Activated naive CD8-positive, alpha-beta T cell treated with anti-CD3 and anti-CD28 coated beads for 36 hours (primary cell): ENCODE data around the gene TPD52L1. TPM values are rescaled to one million over a fixed set of nuclear protein-coding genes. Genes with fewer than 3 reads are reported as not detected.
"Not testable (repeated sequence)": the region's sequence is repeated elsewhere in the genome, so short reads cannot be mapped to it uniquely, and the experiment has no call there.

Experiments used
- DNase-seq: peaks from one replicate; pipeline ENCODE4 v3.0.0; 2021
- H3K27ac Mint-ChIP-seq: one replicate; pipeline ENCODE4 v1.8.0; 2022; ENCODE audit warnings: mild to moderate bottlenecking, moderate library complexity, mixed read lengths
- H3K27me3 Mint-ChIP-seq: one replicate; pipeline ENCODE4 v1.8.0; 2022; ENCODE audit warnings: mild to moderate bottlenecking, mixed read lengths
- H3K36me3 Mint-ChIP-seq: one replicate; pipeline ENCODE4 v1.8.0; 2021; ENCODE audit warnings: mild to moderate bottlenecking, mixed read lengths
- H3K4me1 Mint-ChIP-seq: one replicate; pipeline ENCODE4 v1.8.0; 2021; ENCODE audit warnings: mixed read lengths
- H3K4me3 Mint-ChIP-seq: one replicate; pipeline ENCODE4 v1.8.0; 2022; ENCODE audit warnings: mild to moderate bottlenecking, moderate library complexity, mixed read lengths
- H3K9me3 Mint-ChIP-seq: one replicate; pipeline ENCODE4 v1.8.0; 2022; ENCODE audit warnings: mixed read lengths
- total RNA-seq, 2 experiments: library from RNA; stranded (reverse); gene quantifications; one replicate each; pipeline ENCODE4 v1.2.3, GENCODE V29; 2021

TPD52L1 gene
- total RNA-seq, 2 experiments from 2014 or later: 0.40 to 0.87 TPM

GRCh38 chr6:125157280-125157679 lies 3.7 kb downstream of the TPD52L1 start:
- H3K27me3 Mint-ChIP-seq: peaks cover 32% of the 10 kb centered on the region
- no peak for DNase-seq
- peaks cover 7% of the 10 kb centered on the region for H3K4me1 Mint-ChIP-seq
- no peak overlapping the region for H3K4me3 Mint-ChIP-seq
- no peaks in the 10 kb centered on the region for H3K36me3 Mint-ChIP-seq
- no peaks in the 10 kb centered on the region for H3K9me3 Mint-ChIP-seq
- H3K27ac Mint-ChIP-seq: no peak overlapping the region

- DNase-seq: no peak
- Mint-ChIP-seq H3K27me3 (peaks cover 28% of the 10 kb centered on the region), H3K36me3 (no peaks in the 10 kb centered on the region), H3K27ac (no peak overlapping the region), H3K4me3 (no peak overlapping the region), H3K9me3 (no peaks in the 10 kb centered on the region), H3K4me1 (peaks cover 7% of the 10 kb centered on the region)
Observed at GRCh38 chr6:125157725-125158124, 4.2 kb downstream of the TPD52L1 start.

- H3K4me3 Mint-ChIP-seq, H3K4me1 Mint-ChIP-seq, H3K36me3 Mint-ChIP-seq, H3K9me3 Mint-ChIP-seq, DNase-seq, H3K27ac Mint-ChIP-seq: not testable (repeated sequence)
- H3K27me3 Mint-ChIP-seq: peaks cover 15% of the 10 kb centered on the region
Observed at GRCh38 chr6:125163339-125163738, 9.8 kb downstream of the TPD52L1 start.

GRCh38 chr6:125163811-125164210 lies 10.2 kb downstream of the TPD52L1 start:
- no peaks in the 10 kb centered on the region for H3K4me1 Mint-ChIP-seq
- no peak overlapping the region for H3K4me3 Mint-ChIP-seq
- no peaks in the 10 kb centered on the region for H3K9me3 Mint-ChIP-seq
- no peak for DNase-seq
- H3K27me3 Mint-ChIP-seq: peaks cover 15% of the 10 kb centered on the region
- H3K36me3 Mint-ChIP-seq: no peaks in the 10 kb centered on the region
- H3K27ac Mint-ChIP-seq: no peak overlapping the region

- no peak for DNase-seq
- Mint-ChIP-seq H3K27ac (no peak overlapping the region), H3K36me3 (no peaks in the 10 kb centered on the region), H3K4me3 (no peak overlapping the region), H3K4me1 (no peaks in the 10 kb centered on the region), H3K9me3 (no peaks in the 10 kb centered on the region), H3K27me3 (peaks cover 18% of the 10 kb centered on the region)
Observed at GRCh38 chr6:125164696-125165095, 11.1 kb downstream of the TPD52L1 start.

- H3K4me3 Mint-ChIP-seq: no peak overlapping the region
- peaks cover 18% of the 10 kb centered on the region for H3K27me3 Mint-ChIP-seq
- DNase-seq: no peak
- no peak overlapping the region for H3K27ac Mint-ChIP-seq
- no peaks in the 10 kb centered on the region for H3K4me1 Mint-ChIP-seq
- H3K36me3 Mint-ChIP-seq: no peaks in the 10 kb centered on the region
- no peaks in the 10 kb centered on the region for H3K9me3 Mint-ChIP-seq
Observed at GRCh38 chr6:125165256-125165655, 11.7 kb downstream of the TPD52L1 start.

- Mint-ChIP-seq H3K36me3 (no peaks in the 10 kb centered on the region), H3K27ac (no peak overlapping the region), H3K4me1 (no peaks in the 10 kb centered on the region), H3K9me3 (no peaks in the 10 kb centered on the region), H3K4me3 (no peak overlapping the region), H3K27me3 (peaks cover 18% of the 10 kb centered on the region)
- no peak for DNase-seq
Observed at GRCh38 chr6:125165776-125166175, 12.2 kb downstream of the TPD52L1 start.

- Mint-ChIP-seq H3K27ac (no peak overlapping the region), H3K36me3 (no peaks in the 10 kb centered on the region), H3K4me3 (no peak overlapping the region), H3K9me3 (no peaks in the 10 kb centered on the region), H3K4me1 (no peaks in the 10 kb centered on the region), H3K27me3 (peaks cover 18% of the 10 kb centered on the region)
- DNase-seq: no peak
Observed at GRCh38 chr6:125166711-125167110, 13.1 kb downstream of the TPD52L1 start.

GRCh38 chr6:125167579-125167978 lies 14.0 kb downstream of the TPD52L1 start:
- no peaks in the 10 kb centered on the region for H3K4me1 Mint-ChIP-seq
- H3K36me3 Mint-ChIP-seq: no peaks in the 10 kb centered on the region
- no peak overlapping the region for H3K27ac Mint-ChIP-seq
- H3K27me3 Mint-ChIP-seq: peaks cover 22% of the 10 kb centered on the region
- H3K4me3 Mint-ChIP-seq: no peak overlapping the region
- H3K9me3 Mint-ChIP-seq: no peaks in the 10 kb centered on the region
- no peak for DNase-seq

- H3K27ac Mint-ChIP-seq: no peak overlapping the region
- no peak for DNase-seq
- H3K27me3 Mint-ChIP-seq: peaks cover 31% of the 10 kb centered on the region
- no peaks in the 10 kb centered on the region for H3K9me3 Mint-ChIP-seq
- no peak overlapping the region for H3K4me3 Mint-ChIP-seq
- no peaks in the 10 kb centered on the region for H3K4me1 Mint-ChIP-seq
- no peaks in the 10 kb centered on the region for H3K36me3 Mint-ChIP-seq
Observed at GRCh38 chr6:125169058-125169457, 15.5 kb downstream of the TPD52L1 start.

GRCh38 chr6:125169522-125169921 lies 15.9 kb downstream of the TPD52L1 start:
- Mint-ChIP-seq H3K27me3 (peaks cover 28% of the 10 kb centered on the region), H3K9me3 (no peaks in the 10 kb centered on the region), H3K4me1 (no peaks in the 10 kb centered on the region), H3K27ac (no peak overlapping the region), H3K36me3 (no peaks in the 10 kb centered on the region), H3K4me3 (no peak overlapping the region)
- no peak for DNase-seq

- H3K4me3 Mint-ChIP-seq: no peak overlapping the region
- no peaks in the 10 kb centered on the region for H3K9me3 Mint-ChIP-seq
- no peak for DNase-seq
- H3K27me3 Mint-ChIP-seq: peaks cover 33% of the 10 kb centered on the region
- H3K36me3 Mint-ChIP-seq: no peaks in the 10 kb centered on the region
- H3K27ac Mint-ChIP-seq: no peak overlapping the region
- no peaks in the 10 kb centered on the region for H3K4me1 Mint-ChIP-seq
Observed at GRCh38 chr6:125170376-125170775, 16.8 kb downstream of the TPD52L1 start.

- Mint-ChIP-seq H3K4me1 (no peaks in the 10 kb centered on the region), H3K4me3 (no peak overlapping the region), H3K27me3 (peaks cover 33% of the 10 kb centered on the region), H3K36me3 (no peaks in the 10 kb centered on the region), H3K27ac (no peak overlapping the region), H3K9me3 (no peaks in the 10 kb centered on the region)
- no peak for DNase-seq
Observed at GRCh38 chr6:125173341-125174095, 19.9 kb downstream of the TPD52L1 start.

GRCh38 chr6:125174626-125175025 lies 21.1 kb downstream of the TPD52L1 start:
- no peak for DNase-seq
- no peaks in the 10 kb centered on the region for H3K4me1 Mint-ChIP-seq
- no peak overlapping the region for H3K4me3 Mint-ChIP-seq
- H3K27me3 Mint-ChIP-seq: peaks cover 30% of the 10 kb centered on the region
- H3K9me3 Mint-ChIP-seq: no peaks in the 10 kb centered on the region
- H3K36me3 Mint-ChIP-seq: no peaks in the 10 kb centered on the region
- no peak overlapping the region for H3K27ac Mint-ChIP-seq

GRCh38 chr6:125175466-125176048 lies 22.0 kb downstream of the TPD52L1 start:
- no peaks in the 10 kb centered on the region for H3K36me3 Mint-ChIP-seq
- H3K9me3 Mint-ChIP-seq: no peaks in the 10 kb centered on the region

More at GRCh38 chr6:125175466-125176048, 22.0 kb downstream of the TPD52L1 start:
- H3K4me3 Mint-ChIP-seq: no peak overlapping the region
- no peaks in the 10 kb centered on the region for H3K4me1 Mint-ChIP-seq
- DNase-seq: no peak
- no peak overlapping the region for H3K27ac Mint-ChIP-seq
- peaks cover 30% of the 10 kb centered on the region for H3K27me3 Mint-ChIP-seq
